GM23248 (cell line): ENCODE results near the gene CADPS2. TPM values are rescaled to one million over a fixed set of nuclear protein-coding genes. Genes with fewer than 3 reads are reported as not detected.

Source experiments
- DNase-seq: peaks from one replicate; pipeline ENCODE4 v3.0.0-alpha.2; 2015
- H2AFZ ChIP-seq: fragments of 200-600 bp; sonication (generic); 2 replicates; pipeline ENCODE4 v1.6.1; 2016; ENCODE audit warnings: antibody characterized with exemption
- H3F3A ChIP-seq: fragments of 200-600 bp; sonication (generic); 2 replicates; pipeline ENCODE4 v1.6.1; 2016; ENCODE audit warnings: mild to moderate bottlenecking, antibody characterized with exemption, mixed run types; ENCODE audit not compliant: insufficient read depth
- H3K27ac ChIP-seq: fragments of 200-600 bp; sonication (generic); 2 replicates; pipeline ENCODE4 v1.5.1; 2016; ENCODE audit warnings: mild to moderate bottlenecking
- H3K27me3 ChIP-seq: fragments of 200-600 bp; sonication (generic); replicated peaks from 2 replicates; pipeline ENCODE4 v1.6.1; 2016; ENCODE audit warnings: mild to moderate bottlenecking; ENCODE audit not compliant: insufficient read depth
- H3K36me3 ChIP-seq: fragments of 200-600 bp; sonication (generic); 2 replicates; pipeline ENCODE4 v1.6.1; 2016; ENCODE audit warnings: low read depth, mild to moderate bottlenecking
- H3K4me1 ChIP-seq: fragments of 200-600 bp; sonication (generic); 2 replicates; pipeline ENCODE4 v1.6.1; 2016; ENCODE audit warnings: mild to moderate bottlenecking; ENCODE audit not compliant: insufficient read depth
- H3K4me2 ChIP-seq: fragments of 200-600 bp; sonication (generic); one replicate; pipeline ENCODE4 v1.6.1; 2016; ENCODE audit warnings: mild to moderate bottlenecking; ENCODE audit not compliant: unreplicated experiment
- H3K4me3 ChIP-seq: fragments of 200-600 bp; sonication (generic); 2 replicates; pipeline ENCODE4 v1.5.1; 2016; ENCODE audit warnings: mild to moderate bottlenecking
- H3K79me2 ChIP-seq: fragments of 200-600 bp; sonication (generic); 2 replicates; pipeline ENCODE4 v1.6.1; 2016; ENCODE audit warnings: mild to moderate bottlenecking; ENCODE audit not compliant: insufficient read depth
- H3K9ac ChIP-seq: fragments of 200-600 bp; sonication (generic); 2 replicates; pipeline ENCODE4 v1.6.1; 2016; ENCODE audit warnings: mild to moderate bottlenecking
- H3K9me2 ChIP-seq: fragments of 200-600 bp; sonication (generic); 2 replicates; pipeline ENCODE4 v1.6.1; 2016; ENCODE audit warnings: mixed run types, mild to moderate bottlenecking, moderate library complexity; ENCODE audit not compliant: insufficient read depth
- H3K9me3 ChIP-seq: fragments of 200-600 bp; sonication (generic); one replicate; pipeline ENCODE4 v1.6.1; 2017; ENCODE audit warnings: low read depth
- H4K20me1 ChIP-seq: fragments of 200-600 bp; sonication (generic); 2 replicates; pipeline ENCODE4 v1.6.0; 2016; ENCODE audit not compliant: insufficient read depth
- EZH2 ChIP-seq: fragments of 200-600 bp; sonication (generic); IDR thresholded peaks from 2 replicates; pipeline ENCODE4 v1.6.1; 2018; ENCODE audit warnings: antibody characterized with exemption, mild to moderate bottlenecking; ENCODE audit not compliant: insufficient read depth, poor library complexity, severe bottlenecking
- EZH2phosphoT487 ChIP-seq: fragments of 200-600 bp; sonication (generic); IDR thresholded peaks from 2 replicates; pipeline ENCODE4 v1.6.1; 2018; ENCODE audit warnings: antibody characterized with exemption, moderate library complexity, mild to moderate bottlenecking, low read depth; ENCODE audit not compliant: insufficient read depth
- WGBS, 2 experiments: methylation state at CpG; one replicate each; pipeline ENCODE4 v1.1.6; 2015 to 2017; ENCODE audit warnings: low lambda C conversion rate in 2 of 2, low coverage in 1 of 2; ENCODE audit errors: missing lambda C conversion rate in 2 of 2; 5-methylcytosine and 5-hydroxymethylcytosine counted together
- in situ Hi-C: fragments of 300-500 bp; cut with MboI; formaldehyde crosslinking; loops from 2 replicates; pipeline ENCODE4 v1.15.0; 2020
- polyA plus RNA-seq: library from polyadenylated mRNA; unstranded; fragments of >200 nt; fragmentation: Nextera tagmentation; extraction: Ambion mirVana; gene quantifications from 2 replicates; pipeline ENCODE4 v1.2.1, GENCODE V29; 2016
- total RNA-seq: library from RNA; depleted of rRNA; stranded (reverse); fragments of >200 nt; shearing (Covaris generic); gene quantifications from 2 replicates; pipeline ENCODE4 v1.2.3, GENCODE V29; 2014

CADPS2 gene
- total and polyA plus RNA-seq, 2 experiments from 2014 or later, result 0.06 to 0.43 TPM

DNA sequence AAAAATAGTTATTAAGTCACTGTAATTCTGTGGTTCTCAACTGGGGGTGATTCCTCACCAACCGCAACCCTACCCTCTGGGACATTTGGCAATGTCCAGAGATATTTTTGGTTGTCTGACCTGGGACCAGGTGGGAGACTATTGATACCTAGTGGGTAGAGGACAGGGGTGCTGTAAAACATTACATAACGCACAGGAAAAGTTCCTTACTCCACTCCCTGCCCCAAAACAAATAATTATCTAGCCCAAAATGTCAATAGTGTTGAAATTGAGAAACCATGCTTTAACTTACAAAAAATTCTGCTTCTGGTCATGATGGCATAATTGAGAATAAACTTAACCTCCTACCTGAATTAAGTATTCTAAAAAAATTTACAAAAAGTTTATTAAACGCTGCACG is 404.0 kb downstream of the CADPS2 start:
- H3K9ac ChIP-seq, result no peak overlapping the region
- TF ChIP-seq EZH2 (no peak), EZH2phosphoT487 (no peak)
- no peak overlapping the region for H3K27ac ChIP-seq
- H3K79me2 ChIP-seq, result no peaks in the 10 kb centered on the region
- in situ Hi-C loops, result no loop called here
- no peak for DNase-seq
- no peak overlapping the region for H3K4me2 ChIP-seq
- H3K9me3 ChIP-seq, result no peaks in the 10 kb centered on the region
- H3K36me3 ChIP-seq, result no peaks in the 10 kb centered on the region
- H3F3A ChIP-seq, result no peaks in the 10 kb centered on the region
- H3K9me2 ChIP-seq, result no peaks in the 10 kb centered on the region
- WGBS, 2 experiments, result 55 to 58% methylated on average over 4 of the region's 4 CpGs
- no peaks in the 10 kb centered on the region for H3K27me3 ChIP-seq
- no peak overlapping the region for H2AFZ ChIP-seq
- no peaks in the 10 kb centered on the region for H3K4me1 ChIP-seq
- H3K4me3 ChIP-seq, result no peak overlapping the region
- H4K20me1 ChIP-seq, result no peaks in the 10 kb centered on the region

DNA sequence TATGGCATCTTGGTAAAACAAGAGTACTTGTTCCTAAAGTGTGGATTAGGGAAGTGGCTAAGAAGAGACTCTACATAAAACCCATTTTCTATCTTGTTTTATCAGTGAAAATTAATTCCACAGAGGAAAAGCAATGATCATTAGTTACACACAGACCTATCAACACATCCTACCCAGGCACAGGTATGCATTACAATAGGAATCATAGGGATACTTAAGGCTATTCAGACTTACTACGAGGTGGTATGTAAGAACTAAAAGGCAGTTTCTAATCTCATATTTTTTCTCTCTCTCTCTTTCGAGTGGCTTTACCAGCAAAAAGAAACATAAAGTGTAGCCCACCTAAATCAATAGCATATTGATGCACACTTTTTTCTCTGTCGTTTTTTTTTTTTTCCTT is 415.4 kb downstream of the CADPS2 start:
- 28 to 32% methylated on average over 3 of the region's 3 CpGs for WGBS, 2 experiments
- in situ Hi-C loops, result no loop called here
- H3K4me1 ChIP-seq, result no peaks in the 10 kb centered on the region
- no peaks in the 10 kb centered on the region for H3K79me2 ChIP-seq
- H3K9me3 ChIP-seq, result no peaks in the 10 kb centered on the region
- no peaks in the 10 kb centered on the region for H4K20me1 ChIP-seq
- H3K27ac ChIP-seq, result no peak overlapping the region
- no peak for DNase-seq
- TF ChIP-seq EZH2 (no peak), EZH2phosphoT487 (no peak)
- no peak overlapping the region for H3K9ac ChIP-seq
- H2AFZ ChIP-seq, result no peak overlapping the region
- no peak overlapping the region for H3K4me2 ChIP-seq
- no peak overlapping the region for H3K4me3 ChIP-seq
- H3K27me3 ChIP-seq, result 0 out of 2 replicates have a peak, but pooled peaks cover 3% of the 10 kb centered on the region
- H3F3A ChIP-seq, result no peaks in the 10 kb centered on the region
- H3K36me3 ChIP-seq, result no peaks in the 10 kb centered on the region
- no peaks in the 10 kb centered on the region for H3K9me2 ChIP-seq

DNA sequence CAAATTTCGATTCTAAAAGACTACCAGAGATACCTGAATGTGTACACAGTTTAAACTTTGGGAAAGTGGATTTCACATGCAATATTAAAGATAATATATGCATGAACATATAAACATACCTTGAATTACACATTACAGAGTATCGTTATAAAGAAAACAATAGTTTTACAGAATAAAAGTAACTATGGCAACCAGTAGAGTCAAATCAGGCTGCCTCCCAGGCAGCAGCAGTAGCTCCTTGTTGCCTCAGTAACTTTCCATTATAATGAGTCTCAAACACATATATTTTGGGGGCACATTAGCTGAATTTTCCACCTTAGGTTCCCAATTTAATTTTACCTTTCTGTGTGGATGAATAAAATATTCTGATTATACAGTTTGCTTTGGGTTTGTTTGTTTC is 417.3 kb downstream of the CADPS2 start:
- TF ChIP-seq EZH2phosphoT487, result no peak
- no peak for TF ChIP-seq EZH2
- H2AFZ ChIP-seq, result no peak overlapping the region
- H3K9me3 ChIP-seq, result no peaks in the 10 kb centered on the region
- in situ Hi-C loops, result no loop called here
- 32 to 42% methylated on average over 2 of the region's 2 CpGs for WGBS, 2 experiments
- no peaks in the 10 kb centered on the region for H3K9me2 ChIP-seq
- H3K4me2 ChIP-seq, result no peak overlapping the region
- no peak overlapping the region for H3K27ac ChIP-seq
- no peaks in the 10 kb centered on the region for H4K20me1 ChIP-seq
- H3F3A ChIP-seq, result no peaks in the 10 kb centered on the region
- 0 out of 2 replicates have a peak, but pooled peaks cover 3% of the 10 kb centered on the region for H3K27me3 ChIP-seq
- no peak for DNase-seq
- no peaks in the 10 kb centered on the region for H3K79me2 ChIP-seq
- no peaks in the 10 kb centered on the region for H3K36me3 ChIP-seq
- H3K9ac ChIP-seq, result no peak overlapping the region
- no peak overlapping the region for H3K4me3 ChIP-seq
- H3K4me1 ChIP-seq, result no peaks in the 10 kb centered on the region

DNA sequence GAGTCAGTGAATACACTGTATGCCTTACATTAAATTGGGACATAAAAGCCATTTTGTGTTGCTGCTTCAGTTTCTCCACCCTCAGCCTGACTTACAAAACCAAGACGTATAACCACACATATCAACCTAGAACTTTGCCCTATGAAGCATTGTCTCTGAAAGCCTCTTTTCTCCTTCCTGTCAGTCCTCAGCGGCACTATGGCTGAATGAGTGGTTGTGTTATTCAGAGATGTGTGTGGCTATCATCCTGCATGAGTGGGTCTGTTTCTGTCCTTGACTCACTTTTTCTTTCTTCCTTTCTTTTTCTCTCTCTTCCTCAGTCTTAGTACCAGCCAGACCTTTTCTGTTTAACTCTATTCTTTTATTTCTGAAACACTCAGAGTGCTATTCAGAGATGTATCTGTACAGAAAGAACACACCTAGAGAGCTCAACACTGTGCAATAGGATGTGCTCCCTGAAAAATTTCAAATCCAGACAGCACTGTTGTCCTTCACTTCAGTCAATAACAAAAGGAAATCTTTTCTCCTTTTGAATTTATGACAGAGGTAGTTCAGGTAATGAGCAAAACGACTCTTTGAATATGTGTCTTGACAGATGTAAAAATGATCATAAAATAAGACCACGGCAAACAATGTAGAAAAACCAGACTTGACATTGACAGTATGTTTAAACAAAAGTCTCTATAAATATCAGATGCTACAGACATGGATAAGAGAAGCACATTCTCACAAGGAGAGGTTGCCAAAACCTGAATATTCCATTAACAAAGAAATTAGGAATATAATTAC is 418.4 kb downstream of the CADPS2 start:
- no peak overlapping the region for H2AFZ ChIP-seq
- no peaks in the 10 kb centered on the region for H4K20me1 ChIP-seq
- H3K4me2 ChIP-seq, result no peak overlapping the region
- H3F3A ChIP-seq, result no peaks in the 10 kb centered on the region
- no peaks in the 10 kb centered on the region for H3K9me3 ChIP-seq
- H3K79me2 ChIP-seq, result no peaks in the 10 kb centered on the region
- no peak overlapping the region for H3K27ac ChIP-seq
- no peaks in the 10 kb centered on the region for H3K4me1 ChIP-seq
- TF ChIP-seq EZH2, result no peak
- TF ChIP-seq EZH2phosphoT487, result no peak
- no peaks in the 10 kb centered on the region for H3K36me3 ChIP-seq
- no peak overlapping the region for H3K4me3 ChIP-seq
- no peaks in the 10 kb centered on the region for H3K9me2 ChIP-seq
- 35 to 36% methylated on average over 4 of the region's 4 CpGs for WGBS, 2 experiments
- no peak overlapping the region for H3K9ac ChIP-seq
- in situ Hi-C loops, result no loop called here
- DNase-seq, result no peak
- no peaks in the 10 kb centered on the region for H3K27me3 ChIP-seq
